Endothelial cell of umbilical vein (primary cell): ENCODE data around the gene PEX5L.

Source experiments
- EZH2 ChIP-seq: IDR thresholded peaks from 2 replicates; pipeline ENCODE4 v1.6.1; 2012; ENCODE audit warnings: borderline replicate concordance, low read depth, mild to moderate bottlenecking, moderate library complexity, low read length, inconsistent platforms; ENCODE audit not compliant: severe bottlenecking
- FOS ChIP-seq: IDR thresholded peaks from 2 replicates; pipeline ENCODE4 v1.6.1; 2011; ENCODE audit warnings: mild to moderate bottlenecking, low read length, moderate library complexity, borderline replicate concordance; ENCODE audit not compliant: insufficient read depth
- JUN ChIP-seq: IDR thresholded peaks from 2 replicates; pipeline ENCODE4 v1.6.1; 2011; ENCODE audit warnings: borderline replicate concordance, low read depth; ENCODE audit not compliant: insufficient read length, insufficient read depth
- MAX ChIP-seq: IDR thresholded peaks from 2 replicates; pipeline ENCODE4 v1.6.1; 2011; ENCODE audit not compliant: insufficient read depth, insufficient read length
- MYC ChIP-seq: IDR thresholded peaks from one replicate; pipeline ENCODE4 v1.6.1; 2011; ENCODE audit warnings: mild to moderate bottlenecking, low read depth, low read length
- POLR2A ChIP-seq: IDR thresholded peaks from 2 replicates; pipeline ENCODE4 v1.6.1; 2012; ENCODE audit warnings: low read depth, mild to moderate bottlenecking, control low read depth, low read length
- POLR2AphosphoS5 ChIP-seq: IDR thresholded peaks from 2 replicates; pipeline ENCODE4 v1.6.1; 2012; ENCODE audit warnings: low read depth, mild to moderate bottlenecking, control low read depth, low read length, moderate library complexity; ENCODE audit not compliant: insufficient read depth
- TF ChIP-seq, protein P1 (sequence below), 2 donors: IDR thresholded peaks; 1 replicate in 1 of 2; 2 replicates in 1 of 2; pipeline ENCODE4 v1.5.1; 2011; ENCODE audit warnings: low read length in 2 of 2, mild to moderate bottlenecking in 2 of 2, moderate library complexity in 2 of 2, control low read depth in 1 of 2, inconsistent platforms in 1 of 2, low read depth in 1 of 2; ENCODE audit not compliant: insufficient read depth in 1 of 2; ENCODE audit errors: extremely low read depth in 1 of 2

DNA sequence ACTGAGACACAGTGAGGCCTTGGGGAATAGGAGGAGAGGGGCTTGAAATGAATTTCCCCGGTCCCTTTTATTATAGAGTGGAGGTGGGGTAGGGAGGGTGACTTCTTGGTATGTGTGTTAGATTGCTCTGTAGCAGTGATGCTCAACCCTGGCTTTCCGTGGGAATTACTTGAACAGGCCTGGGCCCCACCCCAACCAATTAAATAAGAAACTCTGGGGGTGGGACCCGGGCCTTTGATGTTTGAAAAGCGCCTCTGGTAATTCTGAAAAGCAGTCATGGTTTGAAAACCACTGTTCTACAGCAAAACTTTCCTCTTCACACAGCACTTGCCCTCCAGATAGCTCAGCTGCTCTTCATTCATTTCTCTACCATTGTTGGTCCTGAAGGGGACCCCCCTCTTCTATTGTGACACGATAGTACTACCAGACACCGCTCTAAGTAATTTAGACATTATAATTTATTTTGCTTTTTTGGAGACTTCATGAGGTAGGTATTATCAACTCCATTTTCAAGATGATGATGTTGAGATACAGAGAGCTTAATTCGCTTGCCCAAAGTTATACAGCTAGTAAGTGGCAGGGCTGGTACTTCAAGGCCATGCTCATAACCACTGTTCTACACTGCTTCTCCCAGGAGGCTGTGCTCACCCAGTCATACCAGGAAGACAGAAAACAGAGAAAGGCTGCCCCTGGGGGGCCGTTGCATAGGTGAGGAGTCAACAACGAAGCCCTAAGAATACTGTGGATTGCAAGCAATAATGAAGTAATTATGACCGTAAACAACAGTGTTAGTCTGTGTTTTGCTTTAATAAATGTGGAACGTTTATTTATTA, 176.2 kb downstream of the PEX5L start:
- TF ChIP-seq POLR2A, result no peak
- TF ChIP-seq, protein P1, sequence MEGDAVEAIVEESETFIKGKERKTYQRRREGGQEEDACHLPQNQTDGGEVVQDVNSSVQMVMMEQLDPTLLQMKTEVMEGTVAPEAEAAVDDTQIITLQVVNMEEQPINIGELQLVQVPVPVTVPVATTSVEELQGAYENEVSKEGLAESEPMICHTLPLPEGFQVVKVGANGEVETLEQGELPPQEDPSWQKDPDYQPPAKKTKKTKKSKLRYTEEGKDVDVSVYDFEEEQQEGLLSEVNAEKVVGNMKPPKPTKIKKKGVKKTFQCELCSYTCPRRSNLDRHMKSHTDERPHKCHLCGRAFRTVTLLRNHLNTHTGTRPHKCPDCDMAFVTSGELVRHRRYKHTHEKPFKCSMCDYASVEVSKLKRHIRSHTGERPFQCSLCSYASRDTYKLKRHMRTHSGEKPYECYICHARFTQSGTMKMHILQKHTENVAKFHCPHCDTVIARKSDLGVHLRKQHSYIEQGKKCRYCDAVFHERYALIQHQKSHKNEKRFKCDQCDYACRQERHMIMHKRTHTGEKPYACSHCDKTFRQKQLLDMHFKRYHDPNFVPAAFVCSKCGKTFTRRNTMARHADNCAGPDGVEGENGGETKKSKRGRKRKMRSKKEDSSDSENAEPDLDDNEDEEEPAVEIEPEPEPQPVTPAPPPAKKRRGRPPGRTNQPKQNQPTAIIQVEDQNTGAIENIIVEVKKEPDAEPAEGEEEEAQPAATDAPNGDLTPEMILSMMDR (IDR thresholded peaks at IDR 0.05; ENCODE audit: extremely low read depth in 1 of 2, insufficient read depth in 1 of 2, low read depth in 1 of 2, low read length in 2 of 2), result no peak
- no peak for TF ChIP-seq POLR2AphosphoS5
- no peak for TF ChIP-seq MAX
- no peak for TF ChIP-seq JUN
- no peak for TF ChIP-seq EZH2
- TF ChIP-seq MYC, result no peak
- no peak for TF ChIP-seq FOS
